Central memory CD8-positive, alpha-beta T cell (primary cell): ENCODE data around the gene ADPRHL1.
"Not testable (repeated sequence)": the region's sequence is repeated elsewhere in the genome, so short reads cannot be mapped to it uniquely, and the experiment has no call there.

Source experiments
- ATAC-seq: fragments of 150-1000 bp; cut with Tn5 transposase; replicated peaks from 2 replicates; pipeline ENCODE4 v1.10.0; 2022; ENCODE audit warnings: mild to moderate bottlenecking, moderate FRiP score, moderate number of reproducible peaks; ENCODE audit not compliant: poor library complexity, severe bottlenecking; ENCODE audit errors: extremely low read depth
- DNase-seq, 2 donors: peaks; one replicate each; pipeline ENCODE4 v3.0.0; 2021; ENCODE audit warnings: low spot score in 2 of 2
- H3K27ac Mint-ChIP-seq: one replicate; pipeline ENCODE4 v1.8.0; 2022; ENCODE audit warnings: low read depth, mild to moderate bottlenecking, moderate library complexity, mixed read lengths
- H3K27me3 Mint-ChIP-seq: one replicate; pipeline ENCODE4 v1.8.0; 2022; ENCODE audit warnings: mixed read lengths
- H3K36me3 Mint-ChIP-seq: one replicate; pipeline ENCODE4 v1.8.0; 2022; ENCODE audit warnings: mild to moderate bottlenecking, moderate library complexity, mixed read lengths; ENCODE audit not compliant: insufficient read depth
- H3K4me1 Mint-ChIP-seq: one replicate; pipeline ENCODE4 v1.8.0; 2022; ENCODE audit warnings: mixed read lengths
- H3K4me3 Mint-ChIP-seq: one replicate; pipeline ENCODE4 v1.8.0; 2022; ENCODE audit warnings: mild to moderate bottlenecking, moderate library complexity, mixed read lengths
- H3K9me3 Mint-ChIP-seq: one replicate; pipeline ENCODE4 v1.8.0; 2022; ENCODE audit warnings: mixed read lengths

Gene ADPRHL1

GRCh38 chr13:113448885-113449692 is 4.2 kb downstream of the ADPRHL1 start:
- Mint-ChIP-seq H3K36me3 (peaks cover 2% of the 10 kb centered on the region), H3K9me3 (no peaks in the 10 kb centered on the region), H3K27ac (peak overlapping the region; percentile 68), H3K27me3 (no peaks in the 10 kb centered on the region), H3K4me1 (no peaks in the 10 kb centered on the region), H3K4me3 (peak overlapping the region; percentile 67)
- peak; percentile 79 for ATAC-seq
- DNase-seq = peak in 1 of 2 donors; percentile 48

- Mint-ChIP-seq H3K4me3 (peak overlapping the region; percentile 67), H3K36me3 (peaks cover 2% of the 10 kb centered on the region), H3K4me1 (no peaks in the 10 kb centered on the region), H3K27ac (peak overlapping the region; percentile 68), H3K9me3 (no peaks in the 10 kb centered on the region), H3K27me3 (no peaks in the 10 kb centered on the region)
- DNase-seq = no peak
- ATAC-seq = no peak
Measured at GRCh38 chr13:113448545-113448884, 4.8 kb downstream of the ADPRHL1 start.

GRCh38 chr13:113447596-113447995 is 5.7 kb downstream of the ADPRHL1 start:
- Mint-ChIP-seq H3K9me3 (no peaks in the 10 kb centered on the region), H3K4me1 (no peaks in the 10 kb centered on the region), H3K36me3 (peaks cover 2% of the 10 kb centered on the region), H3K4me3 (no peak overlapping the region), H3K27ac (no peak overlapping the region), H3K27me3 (no peaks in the 10 kb centered on the region)
- no peak for ATAC-seq
- no peak for DNase-seq

GRCh38 chr13:113446488-113446854 is 6.8 kb downstream of the ADPRHL1 start:
- no peak overlapping the region for H3K27ac Mint-ChIP-seq
- DNase-seq (no peak), ATAC-seq (no peak)

GRCh38 chr13:113445791-113446487 is 7.3 kb downstream of the ADPRHL1 start:
- ATAC-seq (no peak), DNase-seq (no peak)
- no peak overlapping the region for H3K4me3 Mint-ChIP-seq
- H3K4me1 Mint-ChIP-seq = no peaks in the 10 kb centered on the region
- H3K9me3 Mint-ChIP-seq = no peaks in the 10 kb centered on the region
- no peak overlapping the region for H3K27ac Mint-ChIP-seq
- no peaks in the 10 kb centered on the region for H3K36me3 Mint-ChIP-seq
- H3K27me3 Mint-ChIP-seq = no peaks in the 10 kb centered on the region

More at GRCh38 chr13:113446488-113446854, 6.8 kb downstream of the ADPRHL1 start:
- no peak overlapping the region for H3K4me3 Mint-ChIP-seq
- no peaks in the 10 kb centered on the region for H3K9me3 Mint-ChIP-seq
- H3K27me3 Mint-ChIP-seq = no peaks in the 10 kb centered on the region
- H3K4me1 Mint-ChIP-seq = no peaks in the 10 kb centered on the region
- no peaks in the 10 kb centered on the region for H3K36me3 Mint-ChIP-seq

- Mint-ChIP-seq H3K4me3 (no peak overlapping the region), H3K4me1 (no peaks in the 10 kb centered on the region), H3K9me3 (no peaks in the 10 kb centered on the region), H3K36me3 (no peaks in the 10 kb centered on the region), H3K27ac (no peak overlapping the region), H3K27me3 (no peaks in the 10 kb centered on the region)
- DNase-seq (no peak), ATAC-seq (no peak)
Measured at GRCh38 chr13:113443991-113444390, 9.3 kb downstream of the ADPRHL1 start.

GRCh38 chr13:113442985-113443362 is 10.3 kb downstream of the ADPRHL1 start:
- no peaks in the 10 kb centered on the region for H3K9me3 Mint-ChIP-seq
- H3K4me3 Mint-ChIP-seq = no peak overlapping the region
- H3K27ac Mint-ChIP-seq = no peak overlapping the region
- ATAC-seq (no peak), DNase-seq (no peak)
- no peaks in the 10 kb centered on the region for H3K4me1 Mint-ChIP-seq
- no peaks in the 10 kb centered on the region for H3K27me3 Mint-ChIP-seq
- H3K36me3 Mint-ChIP-seq = no peaks in the 10 kb centered on the region

GRCh38 chr13:113442354-113442984 is 10.8 kb downstream of the ADPRHL1 start:
- Mint-ChIP-seq H3K4me1 (no peaks in the 10 kb centered on the region), H3K4me3 (no peak overlapping the region), H3K27me3 (no peaks in the 10 kb centered on the region), H3K9me3 (no peaks in the 10 kb centered on the region), H3K27ac (no peak overlapping the region), H3K36me3 (no peaks in the 10 kb centered on the region)
- no peak for ATAC-seq
- DNase-seq = no peak

- no peak overlapping the region for H3K27ac Mint-ChIP-seq
- ATAC-seq = no peak
- no peaks in the 10 kb centered on the region for H3K9me3 Mint-ChIP-seq
- H3K27me3 Mint-ChIP-seq = no peaks in the 10 kb centered on the region
- H3K4me3 Mint-ChIP-seq = no peak overlapping the region
- no peak for DNase-seq
- no peaks in the 10 kb centered on the region for H3K36me3 Mint-ChIP-seq
- no peaks in the 10 kb centered on the region for H3K4me1 Mint-ChIP-seq
Measured at GRCh38 chr13:113441661-113442060, 11.6 kb downstream of the ADPRHL1 start.

GRCh38 chr13:113437408-113438010 is 15.8 kb downstream of the ADPRHL1 start:
- ATAC-seq (no peak), DNase-seq (no peak)
- Mint-ChIP-seq H3K27ac (no peak overlapping the region), H3K4me3 (no peak overlapping the region), H3K27me3 (no peaks in the 10 kb centered on the region), H3K4me1 (no peaks in the 10 kb centered on the region), H3K36me3 (no peaks in the 10 kb centered on the region), H3K9me3 (no peaks in the 10 kb centered on the region)

- H3K27me3 Mint-ChIP-seq, H3K27ac Mint-ChIP-seq, DNase-seq, ATAC-seq, H3K36me3 Mint-ChIP-seq, H3K4me1 Mint-ChIP-seq, H3K9me3 Mint-ChIP-seq, H3K4me3 Mint-ChIP-seq: not testable (repeated sequence)
Measured at GRCh38 chr13:113436866-113437265, 16.4 kb downstream of the ADPRHL1 start.

GRCh38 chr13:113435907-113436306 is 17.4 kb downstream of the ADPRHL1 start:
- H3K9me3 Mint-ChIP-seq, H3K27ac Mint-ChIP-seq, ATAC-seq, H3K4me1 Mint-ChIP-seq, H3K36me3 Mint-ChIP-seq, H3K27me3 Mint-ChIP-seq, H3K4me3 Mint-ChIP-seq, DNase-seq: not testable (repeated sequence)
